COLO668 (cell line): ENCODE data around the gene RAB40C.
A peak's percentile ranks its signal among the peaks of the same experiment; 100 is the strongest.

Experiments
- DNase-seq: peaks from one replicate; lab custom pipeline; 2025; ENCODE audit not compliant: unreplicated experiment; lab: John Stamatoyannopoulos, UW

RAB40C gene

DNA sequence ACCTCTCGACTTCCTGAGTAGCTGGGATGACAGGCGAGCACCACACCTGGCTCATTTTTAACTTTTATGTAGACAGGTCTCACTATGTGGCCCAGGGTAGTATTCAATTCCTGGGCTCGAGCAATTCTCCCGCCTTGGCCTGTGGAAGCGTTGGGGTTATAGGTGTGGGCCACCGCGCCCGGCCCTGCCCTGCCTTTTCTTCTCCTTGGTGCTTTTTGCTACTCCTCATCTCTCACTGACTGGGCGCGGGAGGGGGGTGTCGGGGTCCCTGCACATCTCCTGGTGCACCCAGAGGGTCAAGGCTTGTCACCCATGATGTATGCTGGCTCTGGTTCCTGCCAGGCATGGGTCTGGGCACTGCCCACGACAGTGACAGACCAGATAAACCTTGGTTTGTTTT, 54.7 kb downstream of the RAB40C start:
- no peak for DNase-seq

DNA sequence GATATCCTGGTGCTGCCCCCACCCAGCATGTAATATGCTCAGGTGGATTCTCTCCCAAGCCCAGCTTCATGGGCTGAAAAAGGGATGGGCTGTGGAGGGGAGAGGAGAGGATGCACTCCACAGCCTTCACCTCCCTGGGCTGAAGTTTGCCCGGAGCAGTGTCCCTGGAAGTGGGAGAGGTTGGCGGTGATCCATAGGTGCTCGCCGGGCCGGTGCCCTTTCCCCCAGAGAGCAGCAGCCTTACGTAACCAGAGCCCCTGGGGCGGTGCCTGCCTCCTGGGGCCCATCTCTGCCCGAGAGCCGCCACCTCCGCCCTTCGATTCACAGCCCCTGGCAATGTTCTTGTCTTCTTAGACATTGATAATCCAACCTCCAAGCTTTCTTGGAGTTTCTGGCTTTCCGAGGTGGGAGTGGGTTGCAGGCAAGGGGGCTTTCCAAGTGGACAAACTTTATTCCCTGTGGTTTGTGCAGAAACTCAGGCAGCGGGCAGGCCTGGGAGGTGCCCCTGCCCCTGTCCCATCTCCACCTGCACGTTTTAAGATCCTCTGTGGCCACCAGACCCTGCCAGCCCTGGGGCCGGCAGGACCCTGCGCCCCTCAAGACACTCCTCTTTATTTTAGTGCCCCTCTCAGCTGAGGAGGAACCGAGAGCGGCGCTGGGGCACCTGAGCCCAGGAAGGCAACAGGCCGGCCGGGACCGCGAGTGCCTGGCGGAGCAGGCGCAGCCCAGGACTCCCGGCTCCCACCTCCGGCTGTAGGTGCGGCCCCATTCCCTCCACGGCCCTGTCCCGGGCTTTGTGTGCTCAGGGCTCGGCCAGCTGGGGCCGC, 56.2 kb downstream of the RAB40C start:
- peak; percentile 22 for DNase-seq

DNA sequence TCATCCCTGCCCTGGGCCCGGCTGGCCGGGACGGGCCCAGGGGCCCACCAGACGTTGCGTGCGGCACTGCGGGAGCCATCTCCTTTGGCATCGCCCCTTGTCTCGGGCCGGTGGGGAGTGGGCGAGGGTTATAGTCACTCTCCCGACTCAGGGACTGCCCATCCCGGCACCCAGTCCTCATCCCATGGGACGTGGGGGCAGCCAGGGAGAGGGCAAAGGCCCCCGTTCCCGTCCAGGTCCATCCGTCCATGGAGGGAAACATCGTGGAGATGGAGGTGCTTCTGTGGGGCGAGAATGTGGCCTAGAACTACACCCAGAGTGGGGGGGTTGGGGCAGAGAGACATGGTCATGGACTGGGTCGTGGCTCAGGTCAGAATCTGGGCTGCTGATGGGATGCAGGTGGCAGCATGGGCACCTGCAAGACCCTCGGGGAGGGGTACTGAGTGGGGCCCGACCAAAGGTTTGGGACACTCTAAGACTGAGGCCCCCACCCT, 56.9 kb downstream of the RAB40C start:
- no peak for DNase-seq

DNA sequence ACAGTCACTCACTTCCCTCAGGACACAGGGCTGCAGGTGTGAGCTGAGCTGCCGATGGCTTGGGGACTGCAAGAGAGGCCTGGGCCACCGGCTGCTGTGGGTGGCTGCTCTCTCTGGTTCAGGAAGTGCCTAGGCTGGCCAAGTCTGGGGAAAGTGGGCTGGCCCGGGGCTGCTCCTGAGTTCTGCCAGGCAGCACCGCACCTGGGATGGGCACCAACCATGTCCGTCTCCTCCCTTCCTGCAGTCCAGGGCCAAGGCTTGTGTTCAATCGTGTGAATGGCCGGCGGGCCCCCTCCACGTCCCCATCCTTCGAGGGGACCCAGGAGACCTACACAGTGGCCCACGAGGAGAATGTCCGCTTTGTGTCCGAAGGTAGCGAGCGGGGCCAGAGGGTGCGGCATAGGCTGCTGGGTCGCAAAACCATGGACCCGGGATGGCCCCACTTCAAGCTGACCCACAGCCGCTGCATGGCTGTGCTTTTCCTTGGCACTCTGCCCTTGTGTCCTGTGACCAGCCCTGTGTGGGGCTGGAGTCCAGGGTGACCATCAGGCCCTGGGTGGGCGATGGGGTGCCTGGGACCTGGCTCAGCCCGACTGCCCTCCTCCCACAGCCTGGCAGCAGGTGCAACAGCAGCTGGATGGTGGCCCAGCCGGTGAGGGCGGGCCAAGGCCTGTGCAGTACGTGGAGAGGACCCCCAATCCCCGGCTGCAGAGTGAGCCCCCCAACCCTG, 57.5 kb downstream of the RAB40C start:
- DNase-seq = peak; percentile 48

DNA sequence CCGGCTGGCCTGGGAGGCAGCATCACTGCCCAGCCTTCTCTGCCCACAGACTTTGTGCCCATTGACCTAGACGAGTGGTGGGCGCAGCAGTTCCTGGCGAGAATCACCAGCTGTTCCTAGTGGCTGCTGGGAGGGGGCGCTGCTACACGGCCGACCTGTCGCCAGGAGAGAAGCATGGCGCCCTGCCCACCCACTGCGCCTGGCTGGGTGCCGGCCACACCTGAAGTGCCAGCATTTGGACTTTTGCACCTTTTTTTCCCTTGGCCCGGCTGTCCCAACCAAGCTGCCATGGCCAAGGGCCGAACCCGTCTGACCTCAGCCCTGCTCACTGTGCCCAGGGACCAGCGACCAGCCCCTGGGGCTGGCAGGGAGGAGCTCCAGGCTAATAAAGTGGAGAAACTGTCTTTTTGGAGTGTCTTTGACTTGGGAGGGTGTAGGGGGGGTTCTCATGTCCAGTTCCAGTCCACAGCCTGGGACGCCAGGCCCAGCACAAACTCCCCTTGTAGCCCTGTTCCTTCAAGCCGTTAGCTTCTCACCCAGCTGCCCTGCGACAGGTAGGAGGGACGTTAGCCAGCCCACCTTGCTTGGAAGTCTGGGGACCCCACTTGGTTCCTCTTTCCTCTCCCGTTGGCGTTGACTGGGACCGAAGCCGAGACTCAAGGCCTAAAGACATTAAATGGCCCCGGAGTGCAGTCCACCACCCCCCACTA, 58.4 kb downstream of the RAB40C start:
- DNase-seq = peak; percentile 79

DNA sequence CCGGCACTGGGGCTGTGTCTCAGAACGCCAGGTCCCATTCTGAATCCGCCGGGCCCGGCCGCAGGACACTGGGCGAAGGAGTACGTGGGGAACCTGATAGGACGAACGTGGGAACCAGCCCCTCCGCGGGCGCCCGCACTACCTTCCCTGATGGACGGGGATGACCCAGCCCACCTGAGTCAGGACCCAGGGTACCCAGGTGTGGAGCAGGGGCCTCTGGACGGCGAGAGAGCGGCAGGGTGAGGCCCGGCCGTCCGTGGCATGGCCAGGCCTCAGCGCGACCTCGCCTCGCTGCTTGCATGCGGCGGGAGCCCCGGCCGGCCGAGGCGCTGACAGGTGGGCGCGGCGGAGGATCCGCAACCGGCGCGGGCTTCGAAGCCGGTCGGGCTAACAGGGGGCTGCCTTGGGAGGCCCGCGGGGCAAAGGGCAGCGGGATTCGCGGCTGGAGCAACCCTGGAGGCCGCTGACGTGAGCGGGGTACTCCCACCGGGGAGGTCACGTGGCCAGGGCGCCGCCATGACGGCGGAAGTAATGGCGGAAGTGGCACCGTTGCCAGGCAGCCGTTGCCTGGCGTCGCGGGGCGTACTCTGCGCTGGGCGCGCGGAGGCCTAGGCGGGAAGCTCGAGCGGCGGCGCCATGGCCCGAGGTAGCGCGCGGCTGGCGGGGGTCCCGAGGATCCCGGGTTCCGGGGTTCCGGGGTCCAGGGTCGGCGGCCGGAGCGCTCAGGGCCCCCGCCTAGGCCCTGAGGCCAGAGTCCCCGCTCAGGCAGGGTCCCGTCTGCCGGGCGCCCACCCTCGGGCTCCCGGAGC, 59.1 kb downstream of the RAB40C start, which contains the start of gene WDR90:
Gene WDR90 (plus strand): TSS at position 585 of the 809 bp plus-strand sequence. CDS start 52 bp downstream, at position 637.
- DNase-seq = peak; percentile 97

DNA sequence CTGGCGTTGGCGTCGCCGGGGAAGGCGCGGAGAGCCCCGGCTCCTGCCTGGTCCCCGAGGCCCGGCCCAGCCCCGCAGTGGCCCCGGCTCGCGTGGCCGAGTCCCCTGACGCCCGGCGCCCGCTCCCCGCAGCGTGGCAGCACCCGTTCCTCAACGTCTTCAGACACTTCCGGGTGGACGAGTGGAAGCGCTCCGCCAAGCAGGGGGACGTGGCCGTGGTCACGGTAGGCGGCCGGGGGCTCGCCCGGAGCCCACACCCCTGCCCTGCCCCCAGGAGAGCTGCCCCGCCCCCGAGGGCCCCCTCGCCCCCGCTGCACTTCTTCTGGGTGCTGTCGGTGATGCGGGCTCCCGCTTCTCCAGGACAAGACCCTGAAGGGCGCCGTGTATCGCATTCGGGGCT, 59.8 kb downstream of the RAB40C start:
- DNase-seq = peak; percentile 55

DNA sequence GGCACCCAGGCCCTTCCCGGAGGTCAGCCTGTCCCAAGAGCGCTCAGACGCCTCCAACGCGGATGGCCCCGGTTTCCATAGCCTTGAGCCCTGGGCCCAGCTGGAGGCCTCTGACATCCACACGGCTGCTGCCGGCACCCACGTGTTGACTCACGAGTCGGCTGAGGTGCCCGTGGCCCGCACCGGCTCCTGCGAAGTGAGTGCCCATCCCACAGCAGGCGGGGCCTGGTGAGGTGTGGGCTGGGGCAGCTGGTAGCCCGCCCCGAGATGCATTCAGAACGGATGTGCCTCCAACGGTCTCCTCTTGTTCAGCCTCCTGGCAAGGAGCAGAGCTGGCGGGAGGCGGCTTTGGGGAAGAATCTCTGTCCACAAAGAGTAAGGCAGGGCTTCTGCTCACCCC, 62.0 kb downstream of the RAB40C start:
- DNase-seq = no peak

DNA sequence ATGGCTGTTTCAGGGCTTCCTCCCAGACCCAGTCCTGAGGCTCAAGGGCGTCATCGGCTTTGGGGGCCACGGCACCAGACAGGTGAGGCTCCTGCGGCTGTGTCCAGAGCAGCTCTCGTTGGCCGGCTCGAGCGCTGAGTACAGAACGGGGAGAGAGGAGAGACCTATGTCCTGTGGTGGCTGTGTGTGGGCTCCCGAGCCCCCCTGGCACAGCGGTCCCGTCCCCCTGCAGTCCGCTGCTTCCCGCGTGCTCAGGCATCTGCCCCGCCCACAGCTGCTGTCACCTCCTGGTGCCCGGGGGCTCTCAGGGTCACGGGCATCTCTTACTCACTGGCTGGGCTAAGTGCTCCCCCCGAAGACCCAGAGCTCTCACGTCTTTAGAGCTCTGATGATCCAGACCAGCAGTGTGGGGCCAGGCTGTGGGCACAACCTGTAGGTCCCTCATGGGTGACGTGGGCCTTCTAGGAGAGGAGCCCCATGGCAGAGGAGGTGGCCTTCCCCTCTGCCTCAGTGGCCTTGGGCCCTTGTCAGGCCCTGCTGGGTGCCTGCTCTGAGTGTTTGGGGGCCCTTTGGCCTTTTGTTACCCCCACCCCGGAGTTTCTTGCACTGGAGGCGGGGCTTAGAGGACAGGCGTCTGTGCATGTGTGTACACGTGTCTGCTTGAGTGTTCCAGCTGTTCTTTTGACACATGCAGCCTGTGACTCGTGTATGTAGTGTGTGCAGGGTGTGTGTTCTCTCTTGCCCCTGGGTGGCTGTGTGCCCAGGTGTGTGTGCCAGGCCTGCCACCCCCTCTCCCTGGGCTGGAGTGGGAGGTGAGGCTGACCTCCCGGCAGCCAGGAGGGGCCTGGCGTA, 62.8 kb downstream of the RAB40C start:
- no peak for DNase-seq

DNA sequence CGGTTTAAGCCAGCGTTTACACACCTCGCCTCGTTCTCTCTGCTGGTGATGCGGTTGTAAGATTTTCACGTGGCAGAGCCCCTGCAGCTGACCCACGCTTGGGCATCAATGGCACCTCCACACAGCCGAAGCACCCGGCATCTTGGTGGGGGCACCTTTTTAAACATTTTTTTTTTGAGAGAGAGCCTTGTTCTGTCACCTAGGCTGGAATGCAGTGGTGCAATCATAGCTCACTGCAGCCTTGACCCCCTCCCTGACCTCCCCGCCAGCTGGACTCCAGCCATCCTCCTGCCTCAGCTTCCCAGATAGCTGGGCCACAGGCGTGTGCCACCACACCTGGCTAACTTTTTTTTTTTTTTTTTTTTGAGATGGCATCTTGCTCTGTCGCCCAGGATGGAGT, 64.2 kb downstream of the RAB40C start:
- no peak for DNase-seq

DNA sequence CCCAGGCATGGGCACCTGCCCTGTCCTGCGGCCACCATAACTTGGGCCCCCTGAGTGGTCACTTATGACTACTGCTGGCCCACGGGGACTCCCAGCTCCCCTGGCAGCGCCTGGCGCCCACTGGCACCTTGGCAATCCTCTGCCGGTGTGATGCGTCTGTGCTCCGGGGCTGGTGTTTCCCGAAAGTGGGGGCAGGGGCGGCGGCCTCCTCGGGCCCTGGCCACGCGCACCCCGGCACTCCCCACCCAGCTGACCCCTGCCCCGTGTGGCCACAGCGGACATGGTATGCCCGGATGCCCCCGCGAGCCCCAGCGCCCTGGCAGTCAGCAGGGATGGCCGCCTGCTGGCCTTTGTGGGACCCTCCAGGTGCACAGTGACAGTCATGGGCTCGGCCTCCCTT, 67.6 kb downstream of the RAB40C start:
- no peak for DNase-seq

DNA sequence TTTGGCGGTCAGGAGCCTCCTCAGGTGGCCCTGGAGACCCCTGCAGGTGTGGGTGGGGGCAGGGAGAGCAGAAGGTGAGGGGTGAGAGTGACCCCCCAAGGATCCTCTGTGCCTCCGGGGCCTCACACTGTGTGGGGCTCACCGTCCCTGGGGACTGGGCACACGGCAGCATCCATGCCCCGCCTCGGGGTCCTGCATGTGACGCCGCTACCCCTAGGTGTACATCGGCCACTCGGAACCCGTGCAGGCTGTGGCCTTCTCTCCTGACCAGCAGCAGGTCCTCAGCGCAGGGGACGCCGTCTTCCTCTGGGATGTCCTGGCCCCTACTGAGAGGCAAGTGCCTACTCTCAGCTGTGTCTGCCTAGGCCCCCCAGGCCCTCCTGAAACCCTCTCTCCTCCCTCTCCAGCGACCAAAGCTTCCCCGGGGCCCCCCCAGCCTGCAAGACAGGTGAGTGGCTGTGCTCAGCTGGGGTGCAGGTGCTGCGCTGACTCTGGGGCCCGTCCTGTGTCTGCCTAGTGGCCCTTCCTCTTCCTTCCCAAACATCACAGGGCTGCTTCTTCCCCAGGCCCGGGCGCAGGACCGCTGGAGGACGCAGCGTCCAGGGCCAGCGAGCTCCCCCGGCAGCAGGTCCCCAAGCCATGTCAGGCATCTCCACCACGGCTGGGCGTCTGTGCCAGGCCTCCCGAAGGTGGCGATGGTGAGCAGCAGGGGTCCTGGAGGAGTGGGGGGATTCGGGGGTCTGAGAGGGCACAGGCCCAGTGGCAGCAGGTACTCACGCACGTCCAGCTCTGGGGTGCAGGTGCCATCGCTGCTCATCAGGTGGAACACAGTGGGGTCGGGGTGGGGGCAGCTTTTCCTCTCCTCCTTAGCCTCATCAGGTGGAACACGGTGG, 69.1 kb downstream of the RAB40C start:
- no peak for DNase-seq

DNA sequence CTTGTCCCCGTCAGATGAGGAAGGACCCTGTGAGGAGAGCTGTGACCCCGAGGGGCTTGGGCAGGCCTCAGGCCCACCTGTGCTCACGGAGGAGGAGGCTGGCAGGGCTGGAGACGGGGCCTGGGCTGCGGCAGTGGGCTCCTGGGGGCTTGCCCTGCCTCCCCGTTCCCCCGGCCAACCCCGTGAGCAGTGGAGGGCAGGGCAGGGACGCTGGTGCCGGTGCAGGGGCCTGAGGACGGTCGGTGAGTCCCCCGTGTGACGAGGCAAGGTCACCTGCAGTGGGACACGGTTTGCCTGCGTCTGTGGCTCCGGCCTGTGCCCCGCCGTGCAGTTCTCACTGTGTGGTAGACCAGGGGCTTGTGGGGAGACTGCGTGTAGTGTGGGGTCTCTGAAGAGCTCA, 69.8 kb downstream of the RAB40C start:
- DNase-seq = no peak

DNA sequence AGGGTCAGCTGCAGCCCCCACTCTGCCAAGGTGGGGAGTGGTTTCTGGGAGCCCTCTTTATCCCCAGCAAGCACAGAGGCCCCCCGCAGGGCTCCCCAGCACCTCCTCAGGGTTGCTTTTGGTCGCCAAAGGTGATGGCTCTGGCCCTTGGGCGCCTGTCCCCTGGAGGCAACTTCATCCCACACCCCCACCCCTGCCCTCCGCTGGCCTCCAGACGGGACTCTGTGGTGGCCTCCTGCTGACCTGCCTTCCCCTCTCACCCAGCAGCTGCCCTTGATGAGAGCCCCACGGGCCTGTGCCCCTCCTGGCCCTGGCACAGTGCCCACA, 70.2 kb downstream of the RAB40C start:
- DNase-seq = no peak

DNA sequence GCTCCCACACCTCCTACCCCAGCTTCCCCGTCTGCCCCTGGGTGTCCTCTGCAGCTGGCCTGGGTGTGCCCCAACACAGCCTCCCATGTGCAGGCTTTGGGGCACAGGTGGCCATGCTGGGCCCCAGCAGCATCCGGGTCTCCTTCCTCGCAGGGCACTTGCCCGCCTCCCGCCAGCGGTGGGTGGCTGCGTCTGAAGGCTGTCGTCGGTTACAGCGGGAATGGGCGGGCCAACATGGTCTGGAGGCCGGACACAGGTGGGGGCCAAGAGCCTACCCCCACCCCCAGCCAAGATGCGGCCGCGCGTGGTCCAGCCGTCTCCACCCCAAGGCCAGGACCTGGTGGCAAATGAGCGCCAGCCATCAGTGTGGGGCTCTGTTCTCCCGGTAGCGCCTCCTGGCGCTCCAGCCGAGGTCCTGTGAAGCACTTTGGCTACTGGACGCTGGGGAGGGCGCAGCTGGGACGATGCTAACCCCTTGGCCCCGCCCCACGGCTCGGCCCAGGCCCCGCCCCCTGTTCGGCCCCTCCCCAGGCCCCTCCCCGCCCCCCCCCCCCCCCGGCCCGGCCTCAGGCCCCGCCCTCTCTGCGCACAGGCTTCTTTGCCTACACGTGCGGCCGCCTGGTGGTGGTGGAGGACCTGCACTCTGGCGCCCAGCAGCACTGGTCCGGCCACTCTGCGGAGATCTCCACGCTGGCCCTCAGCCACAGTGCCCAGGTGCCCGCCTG, 70.8 kb downstream of the RAB40C start:
- DNase-seq = peak; percentile 79

DNA sequence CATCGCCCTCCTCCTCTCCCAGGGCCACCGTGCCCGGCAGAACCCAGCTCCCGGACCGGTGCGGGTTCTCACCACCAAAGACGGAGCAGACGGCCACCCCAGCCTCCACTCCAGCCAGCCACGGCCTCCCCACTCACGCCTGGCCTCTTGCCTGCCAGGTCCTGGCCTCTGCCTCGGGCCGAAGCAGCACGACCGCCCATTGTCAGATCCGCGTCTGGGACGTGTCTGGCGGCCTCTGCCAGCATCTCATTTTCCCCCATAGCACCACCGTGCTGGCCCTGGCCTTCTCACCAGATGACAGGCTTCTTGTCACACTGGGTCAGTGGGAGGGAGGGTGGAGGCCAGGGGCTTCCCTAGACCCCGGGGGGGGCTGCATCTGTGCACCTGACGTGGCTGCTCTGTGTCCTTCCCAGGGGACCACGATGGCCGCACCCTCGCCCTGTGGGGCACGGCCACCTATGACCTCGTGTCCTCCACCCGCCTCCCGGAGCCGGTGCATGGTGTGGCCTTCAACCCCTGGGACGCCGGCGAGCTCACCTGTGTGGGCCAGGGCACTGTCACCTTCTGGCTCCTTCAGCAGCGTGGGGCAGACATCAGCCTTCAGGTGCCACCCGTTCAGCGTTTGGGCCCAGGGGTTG, 71.4 kb downstream of the RAB40C start:
- no peak for DNase-seq

DNA sequence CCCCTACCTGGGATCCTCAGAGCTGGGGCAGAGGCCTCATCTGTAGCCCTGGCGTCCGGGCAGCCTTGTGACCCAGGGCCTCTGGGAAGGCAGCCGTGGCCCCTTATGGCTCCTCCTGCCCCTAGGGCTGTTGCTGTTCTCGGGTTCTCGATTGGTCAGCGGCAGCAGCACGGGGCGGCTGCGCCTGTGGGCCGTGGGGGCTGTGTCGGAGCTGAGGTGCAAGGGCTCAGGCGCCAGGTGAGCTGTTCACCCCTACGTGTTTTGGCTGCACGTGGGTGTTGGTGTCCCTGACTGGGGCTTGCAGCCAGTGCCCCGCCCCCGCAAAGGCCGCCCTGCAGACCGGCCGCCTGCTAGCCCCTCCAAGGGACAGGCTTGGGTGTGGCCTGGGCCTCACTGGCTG, 72.2 kb downstream of the RAB40C start:
- DNase-seq = no peak

DNA sequence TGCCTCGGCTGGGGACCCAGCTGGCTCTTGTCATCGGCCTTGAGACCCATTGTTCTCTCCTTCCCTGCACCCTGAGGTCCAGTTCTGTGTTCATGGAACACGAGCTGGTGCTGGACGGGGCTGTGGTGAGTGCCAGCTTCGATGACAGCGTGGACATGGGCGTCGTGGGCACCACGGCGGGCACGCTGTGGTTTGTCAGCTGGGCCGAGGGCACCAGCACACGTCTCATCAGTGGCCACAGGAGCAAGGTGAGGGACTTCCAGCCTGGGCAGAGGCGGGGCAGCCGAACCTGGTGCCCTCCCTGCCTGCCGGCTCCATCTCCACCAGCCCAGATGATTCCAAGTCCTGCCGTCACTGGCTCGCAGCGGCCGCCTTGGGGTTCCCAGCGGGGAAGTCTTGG, 72.7 kb downstream of the RAB40C start:
- no peak for DNase-seq
